Sigmoid colon (tissue), 7 donors: ENCODE measurements around the gene MEIS1. TPM values are rescaled to one million over a fixed set of nuclear protein-coding genes. Genes with fewer than 3 reads are reported as not detected.

ENCODE experiments used
- DNase-seq: peaks from one replicate; pipeline ENCODE4 v3.0.0-alpha.2; 2019
- H3K27ac ChIP-seq, 4 donors: fragments of 200-600 bp; sonication (generic); one replicate each; pipeline ENCODE4 v1.5.1; 2016 to 2019; ENCODE audit warnings: mild to moderate bottlenecking in 1 of 4
- H3K27me3 ChIP-seq, 3 donors: fragments of 200-600 bp; sonication (generic); one replicate each; pipeline ENCODE4 v1.5.1; 2019; ENCODE audit warnings: mild to moderate bottlenecking in 1 of 3
- H3K36me3 ChIP-seq, 4 donors: fragments of 200-600 bp; sonication (generic); one replicate each; pipeline ENCODE4 v1.5.1; 2016 to 2019
- H3K4me1 ChIP-seq, 4 donors: fragments of 200-600 bp; sonication (generic); one replicate each; pipeline ENCODE4 v1.5.1; 2017 to 2019
- H3K4me3 ChIP-seq, 4 donors: fragments of 200-600 bp; sonication (generic); one replicate each; pipeline ENCODE4 v1.5.1; 2017 to 2019; ENCODE audit warnings: mild to moderate bottlenecking in 2 of 4, moderate library complexity in 1 of 4
- H3K9me3 ChIP-seq, 4 donors: fragments of 200-600 bp in 3 of 4; sonication (generic) in 3 of 4; one replicate each; pipeline versions ENCODE4 v1.5.1 to v1.6.1; 2013 to 2019
- CTCF ChIP-seq, 4 experiments: fragments of 450-650 bp in 3 of 4; fragments of 200-600 bp in 1 of 4; IDR thresholded peaks; one replicate each; pipeline ENCODE4 v1.5.1; 2016 to 2019; ENCODE audit warnings: antibody characterized with exemption in 4 of 4, mild to moderate bottlenecking in 3 of 4, moderate library complexity in 2 of 4
- EP300 ChIP-seq, 4 donors: sonication (generic); formaldehyde crosslinking; IDR thresholded peaks; one replicate each; pipeline ENCODE4 v1.6.1; 2017; ENCODE audit warnings: antibody characterized with exemption in 4 of 4
- POLR2A ChIP-seq, 2 donors: fragments of 450-650 bp; IDR thresholded peaks; one replicate each; pipeline ENCODE4 v1.6.1; 2016; ENCODE audit warnings: antibody characterized with exemption in 2 of 2, mild to moderate bottlenecking in 2 of 2, moderate library complexity in 2 of 2
- POLR2AphosphoS5 ChIP-seq, 4 donors: sonication (generic); formaldehyde crosslinking; IDR thresholded peaks; one replicate each; pipeline ENCODE4 v1.6.1; 2017; ENCODE audit warnings: antibody characterized with exemption in 4 of 4
- WGBS, 2 donors: extraction: QIAGEN DNeasy Blood & Tissue Kit; methylation state at CpG; one replicate each; pipeline ENCODE4 v1.1.7; 2013; 5-methylcytosine and 5-hydroxymethylcytosine counted together
- intact Hi-C: fragments of 100-400 bp; cut with DNase I; formaldehyde crosslinking; loops from one replicate; pipeline ENCODE4 v1.15.1; 2023
- polyA plus RNA-seq, 3 donors: library from polyadenylated mRNA; stranded (reverse); fragments of 200-250 nt; gene quantifications; one replicate each; pipeline ENCODE4 v1.2.3, GENCODE V29; 2013
- total RNA-seq, 4 donors: library from RNA; depleted of rRNA; stranded (reverse); fragments of >200 nt; gene quantifications; one replicate each; pipeline ENCODE4 v1.1.0, GENCODE V29; 2016
- donor health status: healthy with polysubstance abuse.
- donor health status: Bipolar disorder and iron deficiency.
- donor health status: healthy.

MEIS1 gene
- total and polyA plus RNA-seq, 7 donors = 2.8 to 144 (median 108) TPM

- Histone ChIP-seq H3K27ac (peak overlapping the region in 2 of 4 donors; percentile 72 to 74), H3K4me3 (no peak overlapping the region), H3K27me3 (no peaks in the 10 kb centered on the region), H3K9me3 (no peaks in the 10 kb centered on the region), H3K4me1 (peaks cover 0 to 99% (median 70%) of the 10 kb centered on the region in 4 donors), H3K36me3 (peaks cover 0 to 17% (median 2%) of the 10 kb centered on the region in 4 donors)
- intact Hi-C loops = no loop called here
- no peak for DNase-seq
- TF ChIP-seq POLR2A (IDR thresholded peaks at IDR 0.05) (no peak), POLR2AphosphoS5 (IDR thresholded peaks at IDR 0.05) (no peak), EP300 (IDR thresholded peaks at IDR 0.05) (no peak), CTCF (IDR thresholded peaks at IDR 0.05) (no peak)
- WGBS, 2 donors = 92 to 96% methylated on average over 1 of the region's 1 CpG
Observed at GRCh38 chr2:66531155-66531554, 96.2 kb downstream of the MEIS1 start.

- H3K36me3 ChIP-seq = peaks cover 0 to 17% (median 2%) of the 10 kb centered on the region in 4 donors
- peak overlapping the region in 3 of 4 donors; percentile 24 to 74 (median 72) for H3K27ac ChIP-seq
- peaks cover 0 to 99% (median 70%) of the 10 kb centered on the region in 4 donors for H3K4me1 ChIP-seq
- H3K4me3 ChIP-seq = no peak overlapping the region
- no peak for DNase-seq
- WGBS, 2 donors = 92 to 95% methylated on average over 13 of the region's 13 CpGs
- no peak for TF ChIP-seq CTCF (IDR thresholded peaks at IDR 0.05)
- no peak for TF ChIP-seq EP300 (IDR thresholded peaks at IDR 0.05)
- TF ChIP-seq POLR2AphosphoS5 (IDR thresholded peaks at IDR 0.05) = no peak
- TF ChIP-seq POLR2A (IDR thresholded peaks at IDR 0.05) = no peak
- H3K27me3 ChIP-seq = no peaks in the 10 kb centered on the region
- intact Hi-C loops = no loop called here
- no peaks in the 10 kb centered on the region for H3K9me3 ChIP-seq
Observed at GRCh38 chr2:66531567-66531966, 96.6 kb downstream of the MEIS1 start.

GRCh38 chr2:66532972-66533868 is 98.3 kb downstream of the MEIS1 start:
- WGBS, 2 donors = 79 to 80% methylated on average over 11 of the region's 11 CpGs
- no peak overlapping the region for H3K4me3 ChIP-seq
- H3K36me3 ChIP-seq = peaks cover 0 to 14% (median 2%) of the 10 kb centered on the region in 4 donors
- peak overlapping the region in 3 of 4 donors; percentile 40 to 74 (median 72) for H3K27ac ChIP-seq
- no peak for DNase-seq
- intact Hi-C loops = no loop called here
- no peaks in the 10 kb centered on the region for H3K27me3 ChIP-seq
- peaks cover 0 to 100% (median 75%) of the 10 kb centered on the region in 4 donors for H3K4me1 ChIP-seq
- TF ChIP-seq EP300 (IDR thresholded peaks at IDR 0.05) (no peak), CTCF (IDR thresholded peaks at IDR 0.05) (no peak), POLR2AphosphoS5 (IDR thresholded peaks at IDR 0.05) (no peak), POLR2A (IDR thresholded peaks at IDR 0.05) (no peak)
- H3K9me3 ChIP-seq = no peaks in the 10 kb centered on the region

- DNase-seq = no peak
- WGBS, 2 donors = 63 to 79% methylated on average over 4 of the region's 4 CpGs
- no peaks in the 10 kb centered on the region for H3K27me3 ChIP-seq
- intact Hi-C loops = no loop called here
- H3K4me1 ChIP-seq = peaks cover 0 to 100% (median 83%) of the 10 kb centered on the region in 4 donors
- no peaks in the 10 kb centered on the region for H3K9me3 ChIP-seq
- H3K36me3 ChIP-seq = peaks cover 0 to 5% (median under 1%) of the 10 kb centered on the region in 4 donors
- peak overlapping the region; percentile 25 to 74 (median 68) for H3K27ac ChIP-seq
- H3K4me3 ChIP-seq = no peak overlapping the region
- TF ChIP-seq EP300 (IDR thresholded peaks at IDR 0.05) (no peak), POLR2AphosphoS5 (IDR thresholded peaks at IDR 0.05) (no peak), POLR2A (IDR thresholded peaks at IDR 0.05) (no peak), CTCF (IDR thresholded peaks at IDR 0.05) (no peak)
Observed at GRCh38 chr2:66534461-66534860, 99.5 kb downstream of the MEIS1 start.
